NCI-H82 treated with DMSO at 0.1 percent for 48 hours (cell line): Measurements from ENCODE around the gene CEP19.
A peak's percentile ranks its signal among the peaks of the same experiment; 100 is the strongest.
"Not testable (repeated sequence)": the region's sequence is repeated elsewhere in the genome, so short reads cannot be mapped to it uniquely, and the experiment has no call there.

Experiments
- DNase-seq: peaks from one replicate; lab custom pipeline; 2025; ENCODE audit not compliant: unreplicated experiment; lab: John Stamatoyannopoulos, UW

Gene CEP19, protein sequence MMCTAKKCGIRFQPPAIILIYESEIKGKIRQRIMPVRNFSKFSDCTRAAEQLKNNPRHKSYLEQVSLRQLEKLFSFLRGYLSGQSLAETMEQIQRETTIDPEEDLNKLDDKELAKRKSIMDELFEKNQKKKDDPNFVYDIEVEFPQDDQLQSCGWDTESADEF

DNA sequence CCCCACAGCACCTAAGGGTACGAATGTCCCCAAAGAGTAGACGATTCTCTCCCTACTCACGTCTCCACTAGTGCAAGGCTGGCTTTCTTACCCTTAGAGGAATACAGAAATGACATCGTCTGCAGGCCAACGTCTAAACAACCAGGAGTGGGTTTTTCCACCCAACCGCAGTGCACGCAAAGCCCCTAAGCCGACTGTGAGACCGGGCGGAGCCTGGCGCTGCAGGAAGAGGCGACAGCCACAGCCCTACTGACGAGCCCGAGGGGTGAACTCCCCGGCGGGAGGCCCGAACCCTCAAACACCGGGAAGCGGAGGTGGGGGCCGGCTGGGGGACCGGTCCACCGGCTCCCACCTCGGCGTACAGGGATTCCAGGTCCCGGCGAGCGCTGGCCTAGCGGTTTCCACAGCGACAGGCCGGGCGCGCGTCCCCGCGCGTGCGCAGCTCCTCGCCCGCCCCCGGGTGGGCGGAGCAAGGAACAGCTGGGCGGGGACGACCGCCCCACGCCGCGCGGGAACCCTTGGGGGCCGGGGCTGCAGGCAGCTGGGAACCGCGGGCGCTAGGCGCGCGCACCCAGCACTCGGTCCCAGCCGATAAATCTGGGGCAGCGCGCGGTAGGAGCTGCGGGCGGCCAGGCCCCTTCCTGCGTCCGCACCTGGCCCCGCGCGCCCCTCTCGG lies at the start of gene CEP19, which contains the start of gene PIGX:
CEP19 (minus strand) TSS at position 413 of the 676 bp plus-strand sequence. CDS start 3,593 bp downstream, outside the sequence.
PIGX (plus strand) TSS at position 540 of the 676 bp plus-strand sequence.
- peak; percentile 72 for DNase-seq

DNA sequence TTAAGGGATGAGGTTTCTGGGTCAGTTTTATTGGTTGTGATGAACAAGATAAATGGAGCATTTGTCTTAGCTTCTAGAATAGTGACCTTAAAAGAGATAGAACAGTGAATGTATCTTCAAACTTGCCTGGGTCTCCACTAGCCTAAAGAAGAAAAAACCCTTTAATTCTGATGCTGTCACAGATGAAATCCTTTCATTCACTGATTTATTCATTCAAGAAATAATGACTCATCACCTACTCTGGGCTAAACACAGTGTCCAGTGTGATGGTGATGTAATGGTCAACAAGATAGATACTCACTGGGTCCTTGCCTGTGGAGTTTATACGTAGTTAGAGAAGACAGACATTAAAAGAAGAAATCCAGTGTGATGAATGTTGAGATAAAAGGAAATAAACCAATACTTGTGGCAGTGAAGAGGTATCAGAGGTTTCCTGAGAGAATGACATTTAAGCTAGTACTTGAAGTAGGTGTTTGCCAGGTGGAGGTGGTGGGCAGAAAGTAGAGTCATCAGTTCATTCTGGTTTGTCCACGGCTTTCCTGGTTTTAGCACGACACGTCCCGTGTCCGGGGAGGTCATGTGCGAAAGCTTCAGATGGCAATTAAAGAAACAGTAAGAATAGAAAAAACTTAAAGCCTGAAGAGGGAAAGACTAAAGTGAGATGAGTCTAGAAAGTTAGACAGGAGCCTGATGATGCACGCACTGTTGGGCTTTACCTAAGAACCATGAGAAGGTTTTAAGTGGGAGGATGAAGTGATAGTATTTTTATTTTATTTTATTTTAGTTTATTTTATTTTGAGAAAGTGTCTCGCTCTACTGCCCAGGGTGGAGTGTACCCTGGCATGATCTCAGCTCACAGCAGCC lies 46.1 kb upstream of the CEP19 start:
- no peak for DNase-seq

DNA sequence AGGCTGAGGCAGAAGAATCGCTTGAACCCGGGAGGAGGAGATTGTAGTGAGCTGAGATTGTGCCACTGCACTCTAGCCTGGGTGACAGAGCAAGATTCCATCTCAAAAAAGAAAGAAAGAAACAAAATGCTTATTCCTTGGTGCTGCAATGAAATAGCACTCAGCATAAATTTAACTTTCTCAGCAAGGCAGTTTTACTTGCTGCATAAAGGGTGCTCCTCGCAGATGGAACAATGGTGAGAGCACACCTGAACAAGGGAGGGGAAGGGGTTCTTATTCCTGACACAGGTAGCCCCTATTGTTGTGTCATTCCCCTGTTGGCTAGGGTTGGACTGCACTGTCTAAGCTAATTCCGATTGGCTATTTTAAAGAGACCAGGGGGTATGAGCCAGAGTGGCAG lies 44.7 kb upstream of the CEP19 start:
- no peak for DNase-seq

DNA sequence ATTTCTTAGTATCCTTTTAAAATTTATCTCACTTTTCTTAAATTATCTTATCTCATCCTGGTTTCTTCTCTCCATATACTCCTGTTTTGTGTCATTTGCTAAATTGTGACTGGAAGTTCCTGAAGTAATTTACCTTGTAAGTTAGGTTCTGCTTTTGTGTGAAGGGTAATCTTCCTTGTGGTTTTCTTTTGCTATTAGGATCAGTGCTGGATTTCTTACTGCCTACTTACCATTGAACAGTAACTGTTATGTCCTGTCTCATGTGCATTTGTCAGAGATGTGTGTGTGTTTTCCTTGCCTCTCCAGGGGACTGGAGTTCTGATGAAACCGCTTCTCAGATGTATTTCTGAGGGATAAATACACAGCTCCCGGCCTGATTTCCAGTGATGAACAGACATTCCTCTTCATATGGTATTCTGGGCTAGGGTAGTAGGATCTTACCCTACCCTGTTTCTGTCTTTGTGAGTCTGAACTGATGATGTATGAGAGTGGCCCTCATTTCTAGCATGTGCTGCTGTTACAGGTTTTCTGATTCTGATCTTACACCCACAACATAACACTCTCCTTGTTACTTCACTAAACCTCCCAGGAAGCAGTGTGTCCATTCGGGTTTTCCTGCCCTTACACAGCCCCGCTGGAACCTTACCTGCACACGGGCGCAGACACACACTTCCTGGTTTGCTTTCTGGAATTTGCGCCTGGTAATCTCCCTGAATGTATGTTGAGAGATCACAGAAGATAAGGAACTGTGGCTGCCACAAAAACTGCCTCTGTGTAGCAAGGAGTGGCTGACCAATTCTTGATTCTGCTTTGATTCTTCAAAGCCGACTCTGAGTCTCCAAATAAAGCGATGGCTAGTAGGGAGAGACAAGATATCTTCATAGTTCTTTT lies 42.3 kb upstream of the CEP19 start:
- DNase-seq: no peak

DNA sequence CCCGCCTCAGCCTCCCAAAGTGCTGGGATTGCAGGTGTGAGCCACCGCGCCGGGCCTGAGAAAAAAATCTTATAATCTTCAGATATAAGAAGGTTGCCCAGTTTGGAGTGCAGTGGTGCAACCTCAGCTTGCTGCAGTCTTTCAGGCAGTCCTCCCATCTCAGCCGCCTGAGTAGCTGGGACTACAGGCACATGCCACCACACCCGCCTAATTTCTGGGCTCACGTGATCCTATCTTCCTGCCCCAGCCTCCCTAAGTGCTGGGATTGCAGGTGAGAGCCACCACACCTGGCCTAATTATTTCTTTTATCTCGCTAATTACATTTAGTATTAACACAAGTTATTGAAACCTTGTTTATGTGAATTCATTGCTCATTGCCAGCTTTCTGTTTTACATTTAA lies 41.2 kb upstream of the CEP19 start:
- no peak for DNase-seq

DNA sequence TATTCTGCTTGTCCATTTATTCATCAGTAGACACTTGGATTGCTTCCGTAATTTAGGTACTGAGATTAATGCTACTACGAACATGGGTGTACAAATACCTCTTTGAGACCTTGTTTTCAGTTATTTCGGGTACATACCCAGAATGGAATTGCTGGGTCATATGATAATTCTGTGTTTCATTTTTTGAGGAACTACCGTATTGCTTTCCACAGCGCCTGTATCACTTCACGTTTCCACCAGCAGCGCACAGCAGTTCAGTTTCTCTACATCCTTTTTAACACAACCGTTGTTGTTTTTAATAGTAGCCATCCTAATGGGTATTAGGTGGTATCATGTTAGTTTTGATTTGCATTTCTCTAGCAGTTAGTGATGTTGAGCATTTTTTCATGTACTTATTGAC lies 37.1 kb upstream of the CEP19 start:
- DNase-seq: no peak

DNA sequence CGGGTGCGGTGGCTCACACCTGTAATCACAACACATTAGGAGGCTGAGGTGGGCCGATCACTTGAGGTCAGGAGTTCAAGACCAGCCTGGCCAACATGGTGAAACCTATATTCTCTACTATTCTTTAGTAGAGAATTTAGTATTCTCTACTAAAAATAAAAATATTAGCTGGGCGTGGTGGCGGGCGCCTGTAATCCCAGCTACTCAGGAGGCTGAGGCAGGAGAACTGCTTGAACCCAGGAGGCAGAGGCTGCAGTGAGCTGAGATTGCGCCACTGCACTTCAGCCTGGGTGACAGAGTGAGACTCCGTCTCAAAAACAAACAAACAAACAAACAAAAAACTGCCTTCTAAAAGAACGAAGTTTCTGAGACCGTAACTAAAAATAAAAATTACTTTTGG lies 31.5 kb upstream of the CEP19 start:
- not testable (repeated sequence) for DNase-seq

DNA sequence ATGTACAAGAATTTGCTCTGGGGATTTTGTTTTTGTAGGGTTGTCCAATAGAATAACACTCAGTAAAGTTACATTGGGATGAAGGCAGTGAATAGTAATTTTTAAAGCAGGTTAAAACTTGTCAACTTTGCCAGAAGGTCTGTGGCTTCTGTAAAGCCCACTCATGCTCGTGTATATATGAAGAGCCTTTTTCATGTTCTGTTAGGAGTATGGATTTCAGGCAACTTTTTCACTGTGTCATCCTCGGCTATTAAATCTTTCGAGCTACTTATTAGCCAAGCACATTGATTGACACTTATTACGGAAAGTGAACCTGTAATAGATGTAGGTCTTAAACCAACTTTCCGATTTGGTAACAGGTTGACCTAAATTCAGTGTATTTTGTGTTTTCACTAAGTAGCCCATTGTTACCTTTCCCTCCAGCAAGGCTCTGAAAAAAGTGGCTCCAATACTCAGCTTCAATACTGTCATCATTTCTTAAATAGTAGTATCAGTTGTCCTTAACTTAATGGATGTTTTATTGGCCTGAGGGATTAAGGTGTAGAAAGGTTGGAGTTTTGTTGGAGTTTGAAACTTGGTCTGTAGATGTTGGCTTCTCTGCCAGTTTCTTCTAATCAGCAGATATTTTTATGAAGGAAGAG lies 29.3 kb upstream of the CEP19 start:
- DNase-seq: no peak

DNA sequence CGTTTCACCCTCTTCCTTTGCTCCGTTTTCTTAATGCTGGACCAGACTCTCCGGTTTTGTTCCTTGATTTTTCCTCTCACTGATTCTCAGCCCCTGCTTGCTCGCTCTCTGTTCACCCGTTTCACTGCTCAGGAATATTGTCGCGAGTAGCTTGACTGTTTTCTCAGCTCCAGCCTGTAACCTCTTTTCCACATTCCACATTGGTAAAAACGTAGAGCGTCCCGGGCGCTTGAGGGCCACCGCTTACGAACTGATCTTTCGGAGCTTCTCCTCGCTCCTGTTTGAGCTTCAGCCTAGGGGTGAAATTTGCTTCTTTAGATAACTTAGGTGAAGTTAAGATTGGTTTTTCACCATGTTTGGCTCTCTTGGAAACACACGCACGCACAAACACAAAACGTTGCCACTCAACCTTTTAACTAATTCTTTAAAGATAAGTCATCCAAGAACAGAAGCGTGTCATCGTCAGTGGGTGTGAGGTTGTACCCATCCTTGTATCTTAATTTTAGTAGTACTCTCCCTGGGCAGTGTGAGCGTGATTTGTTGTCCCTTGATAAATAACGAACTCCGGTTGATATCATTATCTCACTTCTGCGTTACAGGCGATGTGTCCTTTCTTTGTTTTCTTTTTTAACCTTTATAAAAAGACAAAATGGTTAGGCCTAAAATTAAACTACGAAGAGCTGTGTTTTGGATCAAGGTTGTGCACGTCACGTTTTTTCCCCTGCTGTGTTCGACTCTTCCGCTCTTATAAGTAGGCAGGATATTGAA lies 28.6 kb upstream of the CEP19 start:
- DNase-seq: peak; percentile 48

DNA sequence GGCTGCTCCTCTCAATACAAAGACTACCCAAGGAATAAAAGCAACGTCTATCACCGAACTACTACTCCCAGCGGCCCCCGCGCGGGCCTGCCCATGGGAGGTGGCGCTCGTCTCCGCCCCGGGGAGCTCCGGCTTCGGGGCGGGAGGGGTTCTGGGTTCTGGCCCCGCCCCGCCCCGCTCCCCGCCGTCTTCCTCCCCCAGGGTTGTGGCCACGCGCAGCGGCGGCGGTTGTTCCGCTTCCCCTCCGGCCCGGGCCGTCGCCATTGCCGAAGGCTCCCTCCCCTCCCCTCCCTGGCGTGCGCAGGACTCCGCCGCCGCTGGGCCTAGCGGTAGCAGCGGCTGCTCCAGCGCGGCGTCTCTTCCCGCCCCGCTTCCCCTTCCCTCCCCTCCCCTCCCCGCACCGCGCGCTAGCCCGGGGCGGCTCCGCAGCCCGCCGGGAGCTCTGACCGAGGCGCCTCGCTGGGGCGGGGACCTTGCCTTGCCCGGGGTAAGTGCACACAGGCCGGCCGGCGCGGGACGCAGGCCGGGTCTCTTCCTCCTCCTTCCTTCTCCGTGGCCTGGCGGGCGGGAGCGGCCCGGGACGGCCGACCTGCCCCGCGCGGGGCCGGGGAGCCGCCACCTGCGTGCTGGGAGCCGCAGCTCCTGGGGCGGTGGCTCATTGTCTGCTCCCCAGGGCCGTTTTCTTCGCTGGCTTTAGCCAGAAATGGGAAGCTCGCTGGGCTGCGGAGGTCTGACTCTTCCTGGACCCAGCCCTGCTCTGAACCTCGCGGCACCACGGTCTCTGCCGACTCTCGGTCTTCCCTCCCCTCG lies 27.8 kb upstream of the CEP19 start, which contains the start of gene PAK2:
PAK2 (plus strand) TSS at position 187 of the 810 bp plus-strand sequence. CDS start 42,790 bp downstream, outside the sequence.
- peak; percentile 94 for DNase-seq

DNA sequence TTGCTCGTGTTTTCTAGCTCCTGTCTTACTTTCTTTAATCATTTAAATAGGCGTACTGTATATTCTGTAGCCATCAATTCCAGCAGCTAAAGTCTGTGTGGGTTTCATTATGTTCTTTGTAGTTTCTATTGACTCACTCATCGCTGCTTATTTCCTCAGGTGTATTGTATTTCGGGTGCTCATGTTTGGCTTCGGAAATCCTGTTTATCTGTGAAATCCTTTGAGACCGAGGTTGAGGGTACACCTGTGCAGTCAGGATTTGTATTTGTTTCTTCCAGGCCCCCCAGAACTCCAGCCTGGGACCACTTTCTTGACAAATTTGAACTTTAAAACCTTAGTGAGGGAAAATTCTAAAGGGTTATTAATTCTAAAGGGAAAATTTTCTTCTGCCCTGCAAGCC lies 25.6 kb upstream of the CEP19 start:
- DNase-seq: no peak

DNA sequence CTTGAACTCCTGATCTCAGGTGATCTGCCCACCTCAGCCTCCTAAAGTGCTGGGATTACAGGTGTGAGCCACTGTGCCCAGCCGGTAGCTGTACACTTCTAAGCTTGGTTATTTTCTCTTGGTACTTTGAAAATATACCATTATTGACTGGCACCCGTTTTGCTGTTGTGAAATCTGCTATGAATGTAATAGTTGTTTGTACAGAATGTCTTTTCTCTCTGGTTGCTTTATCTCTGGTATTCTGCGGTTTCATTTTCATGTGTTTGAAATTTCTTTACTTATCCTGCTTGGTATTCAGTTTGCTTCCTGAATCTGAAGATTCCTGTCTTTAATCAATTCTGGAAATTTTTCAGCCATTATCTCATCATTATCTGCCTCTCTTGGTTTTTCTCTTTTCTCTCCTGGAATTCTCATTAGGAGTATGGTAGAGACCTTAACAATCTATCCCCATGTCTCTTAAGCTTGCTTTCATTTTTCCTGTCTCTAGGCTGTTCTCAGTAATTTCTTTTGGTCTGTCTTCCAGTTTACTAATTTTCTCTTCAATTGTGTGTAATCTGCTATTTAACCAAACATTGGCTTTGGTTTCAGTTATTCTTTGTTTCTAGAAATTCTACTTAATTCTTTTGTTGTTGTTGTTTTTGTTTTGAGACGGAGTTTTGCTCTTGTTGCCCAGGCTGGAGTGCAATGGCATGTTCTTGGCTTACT lies 24.8 kb upstream of the CEP19 start:
- no peak for DNase-seq

DNA sequence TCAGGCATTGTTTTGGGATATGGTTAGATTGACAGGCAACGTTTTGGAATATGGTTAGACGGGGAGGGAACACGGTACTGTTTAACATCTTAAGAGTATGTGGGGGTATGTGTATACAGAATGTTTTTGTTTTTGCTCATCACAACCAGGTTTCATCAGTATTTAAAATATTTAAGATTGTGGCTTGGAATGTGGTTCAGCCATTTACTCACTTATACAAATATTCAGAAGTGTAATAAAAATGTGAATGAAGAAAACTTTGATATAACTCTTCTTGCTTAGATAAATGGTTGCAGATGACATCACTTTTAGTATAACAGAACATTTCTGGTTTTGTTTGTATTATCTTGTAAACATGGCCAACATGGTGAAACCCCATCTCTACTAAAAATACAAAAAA lies 23.7 kb upstream of the CEP19 start:
- no peak for DNase-seq

DNA sequence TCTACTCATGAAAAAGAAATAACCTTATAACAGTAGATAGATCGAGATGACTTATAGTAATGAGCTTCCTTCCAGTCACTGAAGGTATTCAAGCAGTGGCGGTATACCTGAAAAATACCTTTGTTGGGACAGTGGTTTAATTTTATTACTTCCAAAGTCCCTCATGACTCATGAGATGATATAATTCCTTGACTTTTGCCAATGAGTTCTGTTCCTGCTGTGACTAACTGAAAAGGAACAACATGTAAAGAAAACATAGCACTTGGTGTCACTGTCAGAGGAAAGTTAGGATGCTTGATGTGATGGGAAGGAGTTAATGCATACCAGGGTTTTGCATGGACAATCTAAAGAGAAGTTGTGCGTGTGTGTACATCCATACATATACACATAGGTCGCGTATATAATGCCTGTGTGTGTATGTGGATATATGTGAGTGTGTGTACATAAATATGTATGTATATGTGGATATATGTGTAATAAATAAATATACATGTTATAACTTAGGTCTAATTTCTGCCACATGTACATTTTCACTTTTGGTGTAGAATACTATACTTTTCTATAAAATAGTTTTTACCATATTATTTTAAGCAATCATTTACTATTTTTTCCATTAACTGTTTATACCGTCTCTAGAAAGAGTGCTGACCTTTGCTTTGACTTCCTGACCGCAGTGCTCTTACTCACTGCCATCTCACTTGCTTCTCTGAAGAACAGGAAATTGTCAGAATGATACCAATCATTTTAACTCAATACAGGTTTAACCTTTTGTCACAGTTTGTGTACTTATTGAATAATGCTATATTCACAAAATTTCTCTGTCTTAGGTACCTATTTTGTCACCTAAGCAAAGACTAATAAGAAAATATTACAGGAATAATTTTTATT lies 15.0 kb upstream of the CEP19 start:
- DNase-seq: no peak

DNA sequence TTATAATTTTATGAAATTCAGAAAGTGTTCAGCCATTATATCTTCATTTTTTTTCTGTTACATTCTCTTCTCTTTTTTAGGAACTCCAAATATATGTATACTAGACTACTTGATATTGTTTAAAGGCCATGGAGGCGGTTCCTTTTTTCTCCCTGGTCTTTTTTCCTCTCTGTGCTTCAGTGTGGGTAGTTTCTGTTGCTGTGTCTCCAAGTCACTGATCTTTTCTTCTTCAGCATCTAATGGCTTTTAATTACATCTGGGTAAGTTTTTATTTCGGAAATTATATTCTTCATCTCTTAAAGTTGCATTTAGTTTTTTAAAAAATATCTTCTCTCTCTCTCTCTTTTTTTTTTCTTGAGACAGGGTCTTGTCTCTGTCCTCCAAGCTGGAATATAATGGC lies 9.0 kb upstream of the CEP19 start:
- no peak for DNase-seq

DNA sequence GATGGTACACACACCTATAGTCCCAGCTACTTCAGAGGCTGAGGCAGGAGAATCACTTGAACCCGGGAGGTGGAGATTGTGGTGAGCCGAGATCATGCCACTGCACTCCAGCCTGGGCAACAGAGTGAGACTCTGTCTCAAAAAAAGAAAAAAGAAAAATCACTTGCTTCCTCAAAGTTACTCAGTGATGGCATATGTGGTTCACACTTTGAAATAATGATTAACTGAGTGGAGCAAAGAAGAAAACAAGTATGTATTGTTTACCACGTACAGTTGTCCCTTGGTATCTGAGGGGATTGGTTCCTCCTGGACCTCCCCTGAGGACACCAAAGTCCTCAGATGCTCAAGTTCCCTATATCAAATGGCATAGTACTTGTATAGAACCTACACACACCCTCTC lies 5.1 kb upstream of the CEP19 start:
- DNase-seq: not testable (repeated sequence)
